Activated CD8-positive, alpha-beta memory T cell treated with anti-CD3 and anti-CD28 coated beads, Interleukin-2, amount 50 U/mL, for 24 hours (primary cell): ENCODE data around the gene RBM33.

Source experiments
- DNase-seq: peaks from one replicate; pipeline ENCODE4 v3.0.0-alpha.2; 2020; ENCODE audit errors: extremely low read depth

Gene RBM33

GRCh38 chr7:155725006-155725355, 80.5 kb downstream of the RBM33 start:
- no peak for DNase-seq

- no peak for DNase-seq
These were observed 83.2 kb downstream of the RBM33 start for GRCh38 chr7:155727616-155728015.

GRCh38 chr7:155728116-155728515, 83.7 kb downstream of the RBM33 start:
- DNase-seq: no peak

- DNase-seq: no peak
These were observed 85.4 kb downstream of the RBM33 start for GRCh38 chr7:155729847-155730246.

GRCh38 chr7:155731380-155731779, 86.9 kb downstream of the RBM33 start:
- DNase-seq: no peak

GRCh38 chr7:155731871-155732270, 87.4 kb downstream of the RBM33 start:
- DNase-seq: no peak

- DNase-seq: no peak
These were observed 87.8 kb downstream of the RBM33 start for GRCh38 chr7:155732286-155732685.

GRCh38 chr7:155733582-155734444, 89.4 kb downstream of the RBM33 start:
- DNase-seq: no peak

GRCh38 chr7:155734445-155734809, 90.0 kb downstream of the RBM33 start:
- DNase-seq: no peak

- DNase-seq: no peak
These were observed 91.1 kb downstream of the RBM33 start for GRCh38 chr7:155735442-155736115.

- DNase-seq: no peak
These were observed 93.1 kb downstream of the RBM33 start for GRCh38 chr7:155737590-155737989.

GRCh38 chr7:155738104-155738503, 93.6 kb downstream of the RBM33 start:
- DNase-seq: no peak

- no peak for DNase-seq
These were observed 94.4 kb downstream of the RBM33 start for GRCh38 chr7:155738652-155739537.

- DNase-seq: no peak
These were observed 95.2 kb downstream of the RBM33 start for GRCh38 chr7:155739538-155740143.

- no peak for DNase-seq
These were observed 96.6 kb downstream of the RBM33 start for GRCh38 chr7:155741082-155741481.

- DNase-seq: no peak
These were observed 97.3 kb downstream of the RBM33 start for GRCh38 chr7:155741805-155742204.

- DNase-seq: no peak
These were observed 98.7 kb downstream of the RBM33 start for GRCh38 chr7:155743177-155743576.

GRCh38 chr7:155744971-155745683, 100.7 kb downstream of the RBM33 start:
- DNase-seq: no peak

GRCh38 chr7:155745737-155746136, 101.3 kb downstream of the RBM33 start:
- no peak for DNase-seq

- DNase-seq: no peak
These were observed 101.7 kb downstream of the RBM33 start for GRCh38 chr7:155746188-155746587.

GRCh38 chr7:155747209-155747608, 102.7 kb downstream of the RBM33 start:
- no peak for DNase-seq
